ENCODE results near the gene MUCL3.
"Not testable (repeated sequence)": the region's sequence is repeated elsewhere in the genome, so short reads cannot be mapped to it uniquely, and the experiment has no call there.

MUCL3 gene

GRCh38 chr6:30937265-30937664 is 3.5 kb upstream of the MUCL3 start:
- no peak for DNase-seq (ENCODE audit: low read depth)
- H3K4me3 ChIP-seq (ENCODE audit: low read depth, low read length) = no peak overlapping the region

GRCh38 chr6:30938730-30939129 is 2.0 kb upstream of the MUCL3 start:
- H3K4me3 ChIP-seq (ENCODE audit: low read depth, low read length) = no peak overlapping the region
- no peak for DNase-seq (ENCODE audit: low read depth)

GRCh38 chr6:30939473-30939872 is 1.3 kb upstream of the MUCL3 start:
- no peak overlapping the region for H3K4me3 ChIP-seq (ENCODE audit: low read depth, low read length)
- no peak for DNase-seq (ENCODE audit: low read depth)

- H3K4me3 ChIP-seq (ENCODE audit: low read depth, low read length) = no peak overlapping the region
- DNase-seq (ENCODE audit: low read depth) = peak; percentile 8
Observed at GRCh38 chr6:30942338-30943060, 1.7 kb downstream of the MUCL3 start.

- no peak overlapping the region for H3K4me3 ChIP-seq (ENCODE audit: low read depth, low read length)
- DNase-seq (ENCODE audit: low read depth) = no peak
Observed at GRCh38 chr6:30944051-30944450, 3.3 kb downstream of the MUCL3 start.

- no peak for DNase-seq (ENCODE audit: low read depth)
- H3K4me3 ChIP-seq (ENCODE audit: low read depth, low read length) = no peak overlapping the region
Observed at GRCh38 chr6:30945281-30945680, 4.5 kb downstream of the MUCL3 start.

- DNase-seq (ENCODE audit: low read depth) = no peak
- H3K4me3 ChIP-seq (ENCODE audit: low read depth, low read length) = no peak overlapping the region
Observed at GRCh38 chr6:30947231-30947630, 6.5 kb downstream of the MUCL3 start.

GRCh38 chr6:30948811-30949210 is 8.0 kb downstream of the MUCL3 start:
- no peak overlapping the region for H3K4me3 ChIP-seq (ENCODE audit: low read depth, low read length)
- DNase-seq (ENCODE audit: low read depth) = no peak

- no peak overlapping the region for H3K4me3 ChIP-seq (ENCODE audit: low read depth, low read length)
- no peak for DNase-seq (ENCODE audit: low read depth)
Observed at GRCh38 chr6:30951907-30952469, 11.2 kb downstream of the MUCL3 start.

- DNase-seq (ENCODE audit: low read depth) = no peak
- peak overlapping the region; percentile 39 for H3K4me3 ChIP-seq (ENCODE audit: low read depth, low read length)
Observed at GRCh38 chr6:30954631-30955366, 14.0 kb downstream of the MUCL3 start.

- no peak for DNase-seq (ENCODE audit: low read depth)
- peak overlapping the region; percentile 39 for H3K4me3 ChIP-seq (ENCODE audit: low read depth, low read length)
Observed at GRCh38 chr6:30955367-30956042, 14.7 kb downstream of the MUCL3 start.

GRCh38 chr6:30957716-30958115 is 16.9 kb downstream of the MUCL3 start:
- H3K4me3 ChIP-seq (ENCODE audit: low read depth, low read length) = no peak overlapping the region
- no peak for DNase-seq (ENCODE audit: low read depth)

- DNase-seq (ENCODE audit: low read depth) = no peak
- H3K4me3 ChIP-seq (ENCODE audit: low read depth, low read length) = no peak overlapping the region
Observed at GRCh38 chr6:30960907-30961673, 20.3 kb downstream of the MUCL3 start.

- no peak for DNase-seq (ENCODE audit: low read depth)
- H3K4me3 ChIP-seq (ENCODE audit: low read depth, low read length) = no peak overlapping the region
Observed at GRCh38 chr6:30962716-30963115, 21.9 kb downstream of the MUCL3 start.

GRCh38 chr6:30963641-30964040 is 22.9 kb downstream of the MUCL3 start:
- DNase-seq (ENCODE audit: low read depth) = no peak
- H3K4me3 ChIP-seq (ENCODE audit: low read depth, low read length) = no peak overlapping the region

- no peak overlapping the region for H3K4me3 ChIP-seq (ENCODE audit: low read depth, low read length)
- DNase-seq (ENCODE audit: low read depth) = no peak
Observed at GRCh38 chr6:30964075-30964474, 23.3 kb downstream of the MUCL3 start.

- DNase-seq (ENCODE audit: low read depth) = no peak
- no peak overlapping the region for H3K4me3 ChIP-seq (ENCODE audit: low read depth, low read length)
Observed at GRCh38 chr6:30965140-30965601, 24.4 kb downstream of the MUCL3 start.

GRCh38 chr6:30966154-30966553 is 25.4 kb downstream of the MUCL3 start:
- DNase-seq (ENCODE audit: low read depth) = no peak
- H3K4me3 ChIP-seq (ENCODE audit: low read depth, low read length) = no peak overlapping the region

GRCh38 chr6:30969171-30969570 is 28.4 kb downstream of the MUCL3 start:
- H3K4me3 ChIP-seq (ENCODE audit: low read depth, low read length); DNase-seq (ENCODE audit: low read depth): not testable (repeated sequence)

Measured in skeletal muscle cell (primary cell).